Endothelial cell of umbilical vein (primary cell): ENCODE data around the gene GRAMD2B.

Source experiments
- CTCF ChIP-seq, 2 donors: IDR thresholded peaks; 1 replicate in 1 of 2; 2 replicates in 1 of 2; pipeline ENCODE4 v1.5.1; 2011; ENCODE audit warnings: low read length in 2 of 2, mild to moderate bottlenecking in 2 of 2, moderate library complexity in 2 of 2, control low read depth in 1 of 2, inconsistent platforms in 1 of 2, low read depth in 1 of 2; ENCODE audit not compliant: insufficient read depth in 1 of 2; ENCODE audit errors: extremely low read depth in 1 of 2
- EZH2 ChIP-seq: IDR thresholded peaks from 2 replicates; pipeline ENCODE4 v1.6.1; 2012; ENCODE audit warnings: borderline replicate concordance, low read depth, mild to moderate bottlenecking, moderate library complexity, low read length, inconsistent platforms; ENCODE audit not compliant: severe bottlenecking

GRCh38 chr5:126516852-126517251 is 93.6 kb downstream of the GRAMD2B start:
- no peak for TF ChIP-seq CTCF (IDR thresholded peaks at IDR 0.05; ENCODE audit: extremely low read depth in 1 of 2, insufficient read depth in 1 of 2, low read depth in 1 of 2, low read length in 2 of 2)
- TF ChIP-seq EZH2: no peak
